ENCODE data around the gene HAUS7. TPM values are rescaled to one million over a fixed set of nuclear protein-coding genes. Genes with fewer than 3 reads are reported as not detected.

Gene HAUS7
- total RNA-seq, 1 donor from 2014 or later: 31.3 TPM

GRCh38 chrX:153516073-153516472, 45.7 kb upstream of the HAUS7 start:
- Mint-ChIP-seq H3K36me3 (ENCODE audit: low read depth) (no peaks in the 10 kb centered on the region), H3K9me3 (ENCODE audit: low read depth) (no peaks in the 10 kb centered on the region), H3K4me3 (ENCODE audit: unreplicated experiment) (peak overlapping the region; percentile 1), H3K27me3 (ENCODE audit: low read depth) (peaks cover 9% of the 10 kb centered on the region), H3K27ac (ENCODE audit: unreplicated experiment) (peak overlapping the region; percentile 58), H3K4me1 (ENCODE audit: low read depth) (peaks cover 7% of the 10 kb centered on the region)
- DNase-seq (ENCODE audit: low spot score): no peak
- TF ChIP-seq CTCF (IDR thresholded peaks at IDR 0.05): no peak

GRCh38 chrX:153515435-153515834, 45.1 kb upstream of the HAUS7 start:
- no peaks in the 10 kb centered on the region for H3K36me3 Mint-ChIP-seq (ENCODE audit: low read depth)
- no peak overlapping the region for H3K4me3 Mint-ChIP-seq (ENCODE audit: unreplicated experiment)
- peaks cover 9% of the 10 kb centered on the region for H3K27me3 Mint-ChIP-seq (ENCODE audit: low read depth)
- TF ChIP-seq CTCF (IDR thresholded peaks at IDR 0.05): no peak
- peak overlapping the region; percentile 32 for H3K27ac Mint-ChIP-seq (ENCODE audit: unreplicated experiment)
- H3K4me1 Mint-ChIP-seq (ENCODE audit: low read depth): peaks cover 6% of the 10 kb centered on the region
- H3K9me3 Mint-ChIP-seq (ENCODE audit: low read depth): no peaks in the 10 kb centered on the region
- no peak for DNase-seq (ENCODE audit: low spot score)

GRCh38 chrX:153514259-153514658, 43.9 kb upstream of the HAUS7 start:
- no peaks in the 10 kb centered on the region for H3K9me3 Mint-ChIP-seq (ENCODE audit: low read depth)

GRCh38 chrX:153513265-153513664, 42.9 kb upstream of the HAUS7 start:
- DNase-seq (ENCODE audit: low spot score): no peak
- TF ChIP-seq CTCF (IDR thresholded peaks at IDR 0.05): no peak
- no peaks in the 10 kb centered on the region for H3K9me3 Mint-ChIP-seq (ENCODE audit: low read depth)
- H3K36me3 Mint-ChIP-seq (ENCODE audit: low read depth): peaks cover 3% of the 10 kb centered on the region
- H3K27me3 Mint-ChIP-seq (ENCODE audit: low read depth): peaks cover 6% of the 10 kb centered on the region
- no peak overlapping the region for H3K27ac Mint-ChIP-seq (ENCODE audit: unreplicated experiment)
- H3K4me1 Mint-ChIP-seq (ENCODE audit: low read depth): peaks cover 10% of the 10 kb centered on the region
- no peak overlapping the region for H3K4me3 Mint-ChIP-seq (ENCODE audit: unreplicated experiment)

More at GRCh38 chrX:153514259-153514658, 43.9 kb upstream of the HAUS7 start:
- Mint-ChIP-seq H3K36me3 (ENCODE audit: low read depth) (no peaks in the 10 kb centered on the region), H3K27ac (ENCODE audit: unreplicated experiment) (no peak overlapping the region), H3K4me1 (ENCODE audit: low read depth) (peaks cover 6% of the 10 kb centered on the region), H3K27me3 (ENCODE audit: low read depth) (peaks cover 9% of the 10 kb centered on the region), H3K4me3 (ENCODE audit: unreplicated experiment) (no peak overlapping the region)
- DNase-seq (ENCODE audit: low spot score): no peak
- no peak for TF ChIP-seq CTCF (IDR thresholded peaks at IDR 0.05)

GRCh38 chrX:153512501-153512893, 42.1 kb upstream of the HAUS7 start:
- Mint-ChIP-seq H3K27me3 (ENCODE audit: low read depth) (peaks cover 5% of the 10 kb centered on the region), H3K9me3 (ENCODE audit: low read depth) (no peaks in the 10 kb centered on the region), H3K4me1 (ENCODE audit: low read depth) (peaks cover 14% of the 10 kb centered on the region), H3K4me3 (ENCODE audit: unreplicated experiment) (no peak overlapping the region), H3K27ac (ENCODE audit: unreplicated experiment) (no peak overlapping the region), H3K36me3 (ENCODE audit: low read depth) (peaks cover 6% of the 10 kb centered on the region)
- DNase-seq (ENCODE audit: low spot score): no peak
- no peak for TF ChIP-seq CTCF (IDR thresholded peaks at IDR 0.05)
